H1 (cell line): ENCODE data around the gene CTNND2. TPM values are rescaled to one million over a fixed set of nuclear protein-coding genes. Genes with fewer than 3 reads are reported as not detected.

Source experiments
- CTCF ChIA-PET: fragments of 300-600 bp; sonication (Branson Sonifier 250); formaldehyde crosslinking; loops from one replicate; lab custom pipeline; 2021; ENCODE audit not compliant: partially characterized antibody; lab: Charles Lee
- POLR2A ChIA-PET: fragments of 300-600 bp; sonication (Branson Sonifier 250); formaldehyde crosslinking; loops from one replicate; lab custom pipeline; 2021; ENCODE audit warnings: inconsistent platforms; ENCODE audit not compliant: partially characterized antibody; lab: Charles Lee
- DNase-seq, 2 experiments: peaks; one replicate each; pipeline versions ENCODE4 v3.0.0 to v3.0.0-alpha.2; 2010 to 2022; ENCODE audit warnings: low spot score in 2 of 2, low read depth in 1 of 2, mixed read lengths in 1 of 2
- FAIRE-seq: peaks from 2 replicates; lab custom pipeline; 2011; peaks lifted over from hg19 to GRCh38; lab: Jason Lieb, UNC
- H2AFZ ChIP-seq: 2 replicates; pipeline ENCODE4 v1.8.1; 2012; ENCODE audit warnings: low read length, inconsistent platforms
- H2AK5ac ChIP-seq: 2 replicates; pipeline ENCODE4 v1.6.1; 2013; ENCODE audit warnings: low read depth, low read length
- H2BK120ac ChIP-seq: replicated peaks from 2 replicates; pipeline ENCODE3; 2013; ENCODE audit warnings: low read depth, low read length, inconsistent platforms
- H2BK12ac ChIP-seq: 2 replicates; pipeline ENCODE4 v1.6.1; 2013; ENCODE audit warnings: low read depth, low read length
- H2BK15ac ChIP-seq: 2 replicates; pipeline ENCODE4 v1.6.1; 2013; ENCODE audit warnings: low read length
- H2BK20ac ChIP-seq: 2 replicates; pipeline ENCODE4 v1.6.1; 2013; ENCODE audit warnings: low read length
- H2BK5ac ChIP-seq: 2 replicates; pipeline ENCODE4 v1.6.1; 2013; ENCODE audit warnings: low read depth, low read length
- H3K14ac ChIP-seq: 2 replicates; pipeline ENCODE4 v1.6.1; 2013; ENCODE audit warnings: inconsistent platforms; ENCODE audit not compliant: insufficient read length
- H3K18ac ChIP-seq: 2 replicates; pipeline ENCODE4 v1.6.1; 2013; ENCODE audit warnings: low read length; ENCODE audit errors: extremely low read depth
- H3K23ac ChIP-seq: 2 replicates; pipeline ENCODE4 v1.6.1; 2013; ENCODE audit warnings: inconsistent platforms; ENCODE audit not compliant: insufficient read length
- H3K23me2 ChIP-seq: 2 replicates; pipeline ENCODE4 v1.6.1; 2013; ENCODE audit warnings: low read depth, low read length
- H3K27ac ChIP-seq: 2 replicates; pipeline ENCODE4 v1.6.1; 2011; ENCODE audit warnings: low read depth, low read length, inconsistent platforms
- H3K27me3 ChIP-seq, 4 experiments: replicated peaks in 1 of 4; 1 replicate in 1 of 4; 2 replicates in 3 of 4; pipeline versions ENCODE4 v1.6.1 to v1.8.1; 2011 to 2013; ENCODE audit warnings: low read length in 3 of 4, mild to moderate bottlenecking in 3 of 4, inconsistent platforms in 2 of 4, mixed read lengths in 2 of 4, moderate library complexity in 1 of 4; ENCODE audit not compliant: control insufficient read depth in 3 of 4, insufficient read depth in 3 of 4; ENCODE audit errors: extremely low read depth in 1 of 4
- H3K36me3 ChIP-seq, 4 experiments: 2 replicates each; pipeline versions ENCODE4 v1.6.1 to v1.8.1; 2011 to 2013; ENCODE audit warnings: mild to moderate bottlenecking in 4 of 4, low read length in 3 of 4, moderate library complexity in 2 of 4, control low read depth in 1 of 4, inconsistent platforms in 1 of 4; ENCODE audit not compliant: insufficient read depth in 4 of 4, control insufficient read depth in 2 of 4
- H3K4ac ChIP-seq: replicated peaks from 2 replicates; pipeline ENCODE3; 2013; ENCODE audit warnings: low read length, low read depth, mixed read lengths, inconsistent platforms; ENCODE audit not compliant: insufficient read length
- H3K4me1 ChIP-seq, 4 experiments: replicated peaks in 1 of 4; 1 replicate in 1 of 4; 2 replicates in 3 of 4; pipeline versions ENCODE4 v1.6.1 to v1.8.1; 2011 to 2013; ENCODE audit warnings: low read length in 3 of 4, inconsistent platforms in 2 of 4, mixed read lengths in 1 of 4; ENCODE audit not compliant: insufficient read depth in 4 of 4, control insufficient read depth in 3 of 4
- H3K4me2 ChIP-seq, 2 experiments: 2 replicates each; pipeline versions ENCODE4 v1.6.1 to v1.8.1; 2011 to 2013; ENCODE audit warnings: low read depth in 2 of 2, low read length in 2 of 2, control low read depth in 1 of 2, inconsistent platforms in 1 of 2, mild to moderate bottlenecking in 1 of 2; ENCODE audit not compliant: insufficient read depth in 1 of 2
- H3K4me3 ChIP-seq, 4 experiments: fragments of 200-600, 300-600 bp in 1 of 4; sonication (generic), shearing (Covaris generic), sonication (Bioruptor Twin) in 1 of 4; 2 replicates each; pipeline versions ENCODE4 v1.5.1 to v1.8.1; 2011 to 2016; ENCODE audit warnings: low read length in 4 of 4, low read depth in 3 of 4, control low read depth in 2 of 4, inconsistent platforms in 2 of 4, mild to moderate bottlenecking in 2 of 4, mixed read lengths in 1 of 4, moderate library complexity in 1 of 4; ENCODE audit not compliant: insufficient read depth in 2 of 4; ENCODE audit errors: extremely low read depth in 1 of 4
- H3K56ac ChIP-seq: replicated peaks from 2 replicates; pipeline ENCODE3; 2013; ENCODE audit warnings: low read depth, mild to moderate bottlenecking, mixed read lengths, low read length, inconsistent platforms; ENCODE audit not compliant: insufficient read length
- H3K79me1 ChIP-seq: 2 replicates; pipeline ENCODE4 v1.6.1; 2013; ENCODE audit warnings: low read depth, low read length, control low read depth
- H3K79me2 ChIP-seq, 2 experiments: 2 replicates each; pipeline versions ENCODE4 v1.6.1 to v1.8.1; 2012 to 2013; ENCODE audit warnings: low read length in 2 of 2, mild to moderate bottlenecking in 2 of 2, inconsistent platforms in 1 of 2; ENCODE audit not compliant: insufficient read depth in 2 of 2, control insufficient read depth in 1 of 2
- H3K9ac ChIP-seq, 4 experiments: replicated peaks in 1 of 4; 1 replicate in 1 of 4; 2 replicates in 3 of 4; pipeline versions ENCODE4 v1.6.1 to v1.8.1; 2011 to 2013; ENCODE audit warnings: low read depth in 3 of 4, low read length in 3 of 4, control low read depth in 2 of 4, mild to moderate bottlenecking in 2 of 4, moderate library complexity in 2 of 4, inconsistent platforms in 1 of 4; ENCODE audit errors: extremely low read depth in 1 of 4
- H3K9me3 ChIP-seq, 2 experiments: 2 replicates each; pipeline versions ENCODE4 v1.6.1 to v1.8.1; 2012 to 2013; ENCODE audit warnings: mild to moderate bottlenecking in 2 of 2, moderate library complexity in 2 of 2, control low read depth in 1 of 2, inconsistent platforms in 1 of 2, low read depth in 1 of 2, low read length in 1 of 2, mixed read lengths in 1 of 2; ENCODE audit not compliant: insufficient read depth in 2 of 2
- H4K20me1 ChIP-seq, 2 experiments: replicated peaks in 1 of 2; 2 replicates each; pipeline versions ENCODE3 to v1.8.1; 2011 to 2013; ENCODE audit warnings: inconsistent platforms in 2 of 2, low read length in 2 of 2, mild to moderate bottlenecking in 1 of 2; ENCODE audit not compliant: insufficient read depth in 2 of 2, control insufficient read depth in 1 of 2
- H4K5ac ChIP-seq: 2 replicates; pipeline ENCODE4 v1.6.1; 2013; ENCODE audit warnings: low read length, low read depth, mixed read lengths, inconsistent platforms; ENCODE audit not compliant: insufficient read length
- H4K8ac ChIP-seq: 2 replicates; pipeline ENCODE4 v1.8.0; 2013; ENCODE audit warnings: mild to moderate bottlenecking, moderate library complexity, low read length, inconsistent platforms; ENCODE audit not compliant: insufficient read depth; ENCODE audit errors: extremely low read depth
- H4K91ac ChIP-seq: replicated peaks from 2 replicates; pipeline ENCODE3; 2013; ENCODE audit warnings: low read length, mixed read lengths, inconsistent platforms; ENCODE audit not compliant: insufficient read length
- EGR1 ChIP-seq: IDR thresholded peaks from 2 replicates; pipeline ENCODE4 v1.6.1; 2011; ENCODE audit warnings: low read depth, low read length, borderline replicate concordance
- KDM5A ChIP-seq: fragments of 200-600 bp; IDR thresholded peaks from 2 replicates; pipeline ENCODE4 v1.7.1; 2012; ENCODE audit warnings: mild to moderate bottlenecking, low read length, inconsistent platforms, mixed read lengths
- POU5F1 ChIP-seq: IDR thresholded peaks from 2 replicates; pipeline ENCODE4 v1.6.1; 2011; ENCODE audit warnings: low read depth, mild to moderate bottlenecking, low read length, moderate library complexity
- RXRA ChIP-seq: IDR thresholded peaks from 2 replicates; pipeline ENCODE4 v1.6.1; 2011; ENCODE audit warnings: low read depth, mild to moderate bottlenecking, low read length, moderate library complexity; ENCODE audit not compliant: insufficient read depth
- SIN3A ChIP-seq, 2 experiments: IDR thresholded peaks in 1 of 2; conservative IDR thresholded peaks in 1 of 2; 2 replicates each; pipeline ENCODE4 v1.6.1; 2011 to 2012; ENCODE audit warnings: low read length in 2 of 2, improper control_type of control experiment in 1 of 2, low read depth in 1 of 2, mild to moderate bottlenecking in 1 of 2
- TBP ChIP-seq: IDR thresholded peaks from 2 replicates; pipeline ENCODE4 v1.6.1; 2011; ENCODE audit warnings: low read depth, low read length, improper control_type of control experiment
- WGBS, 2 experiments: shearing (Covaris generic) in 1 of 2; methylation state at CpG; one replicate each; pipeline versions ENCODE4 v1.1.6 to v1.1.7; 2013 to 2015; ENCODE audit warnings: low lambda C conversion rate in 2 of 2, mixed read lengths in 2 of 2, inconsistent platforms in 1 of 2, low coverage in 1 of 2, missing lambda C conversion rate in 1 of 2; ENCODE audit not compliant: insufficient replicate concordance in 2 of 2, insufficient coverage in 1 of 2, insufficient read length in 1 of 2; ENCODE audit errors: extremely low coverage in 1 of 2, missing lambda C conversion rate in 1 of 2; 5-methylcytosine and 5-hydroxymethylcytosine counted together
- polyA plus RNA-seq, 7 experiments: library from polyadenylated mRNA; depleted of rRNA in 3 of 7; stranded (reverse) in 5 of 7; unstranded in 2 of 7; fragments of >200 nt in 5 of 7; fragments of 200-250 nt in 2 of 7; gene quantifications; 1 replicate in 5 of 7; 2 replicates in 1 of 7; 4 replicates in 1 of 7; pipeline versions ENCODE4 v1.2.1 to v1.2.3, GENCODE V29; 2011 to 2013; ENCODE audit warnings: missing spikeins in 2 of 7, mixed read lengths in 2 of 7
- total RNA-seq: library from RNA; stranded (reverse); fragmentation: NEBNext Ultra II Directional; extraction: Animal tissue kit (Norgen Biotek cat#: 25700); gene quantifications from 2 replicates; pipeline ENCODE4 v1.2.1, GENCODE V29; 2021
- TF ChIP-seq, protein P1 (sequence below): IDR thresholded peaks from 2 replicates; pipeline ENCODE4 v1.6.1; 2011; ENCODE audit warnings: low read depth, mild to moderate bottlenecking, low read length; ENCODE audit not compliant: insufficient read depth

Gene CTNND2
- total and polyA plus RNA-seq, 2 of the 8 experiments (the other 6 are each of a cell fraction or from before 2014, with no cell fraction given), result 7.4 to 14.2 TPM

DNA sequence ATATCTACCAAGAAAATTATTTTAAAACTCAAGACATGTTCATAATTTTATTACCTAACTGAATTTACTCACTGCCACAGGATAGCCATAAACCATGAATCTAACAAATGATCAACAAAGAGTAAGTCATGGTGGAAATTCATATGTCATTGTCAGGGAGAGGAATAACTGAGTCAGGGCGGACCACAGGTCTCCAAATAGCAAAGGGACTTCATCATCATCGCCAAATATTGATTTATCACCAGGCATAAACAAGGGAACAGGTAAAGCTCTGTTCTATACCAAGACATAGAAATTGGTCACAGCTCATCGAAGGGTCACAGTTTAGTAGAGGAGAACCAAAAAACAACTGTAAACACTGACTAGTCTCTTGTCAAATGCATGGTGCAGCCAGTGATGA lies 94.8 kb downstream of the CTNND2 start:
- no peak overlapping the region for H2BK12ac ChIP-seq
- H2BK20ac ChIP-seq, result no peak overlapping the region
- POLR2A ChIA-PET, result no interaction called here
- no peak for TF ChIP-seq RXRA
- TF ChIP-seq POU5F1, result no peak
- TF ChIP-seq, protein P1, sequence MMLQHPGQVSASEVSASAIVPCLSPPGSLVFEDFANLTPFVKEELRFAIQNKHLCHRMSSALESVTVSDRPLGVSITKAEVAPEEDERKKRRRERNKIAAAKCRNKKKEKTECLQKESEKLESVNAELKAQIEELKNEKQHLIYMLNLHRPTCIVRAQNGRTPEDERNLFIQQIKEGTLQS, result no peak
- TF ChIP-seq KDM5A, result no peak
- TF ChIP-seq TBP, result no peak
- no peak for TF ChIP-seq SIN3A (conservative IDR thresholded peaks at IDR 0.05 in 1 of 2, IDR thresholded peaks at IDR 0.05 in 1 of 2; ENCODE audit: low read depth in 1 of 2, low read length in 2 of 2)
- no peak for TF ChIP-seq EGR1
- TF ChIP-seq, all 59 proteins: peak for 0
- no peaks in the 10 kb centered on the region for H4K20me1 ChIP-seq
- no peak overlapping the region for H4K91ac ChIP-seq
- H3K27me3 ChIP-seq, result peaks cover 0 to 1% (median 0%) of the 10 kb centered on the region in 4 experiments; a peak in 1 of 7 replicates
- H3K14ac ChIP-seq, result no peak overlapping the region
- no peak overlapping the region for H4K8ac ChIP-seq
- no peaks in the 10 kb centered on the region for H3K79me2 ChIP-seq
- WGBS, 2 experiments, result 85% methylated on average over 3 of the region's 3 CpGs; no CpG with 5 or more reads in 1 of the 2 experiments
- no peaks in the 10 kb centered on the region; the same call in 1 of the 2 replicates for H3K79me1 ChIP-seq
- no peak overlapping the region for H4K5ac ChIP-seq
- H2BK15ac ChIP-seq, result no peak overlapping the region
- no peak overlapping the region for H2AFZ ChIP-seq
- DNase-seq (no peak), FAIRE-seq (no peak)
- no peaks in the 10 kb centered on the region for H3K23me2 ChIP-seq
- H2AK5ac ChIP-seq, result no peak overlapping the region
- H2BK5ac ChIP-seq, result no peak overlapping the region
- H3K9me3 ChIP-seq, result no peaks in the 10 kb centered on the region
- H3K4me1 ChIP-seq, result peaks cover 0 to 2% (median 0%) of the 10 kb centered on the region in 4 experiments; a peak in 4 of 7 replicates
- H2BK120ac ChIP-seq, result no peak overlapping the region
- no peak overlapping the region for H3K4ac ChIP-seq
- H3K56ac ChIP-seq, result no peak overlapping the region
- H3K4me3 ChIP-seq, result no peak overlapping the region
- no peak overlapping the region for H3K27ac ChIP-seq
- no peak overlapping the region for H3K4me2 ChIP-seq
- no peak overlapping the region for H3K23ac ChIP-seq
- no peaks in the 10 kb centered on the region for H3K36me3 ChIP-seq
- no peak overlapping the region for H3K18ac ChIP-seq
- CTCF ChIA-PET, result no interaction called here
- no peak overlapping the region for H3K9ac ChIP-seq
